DMS79 treated with DMSO at 0.1 percent for 48 hours (cell line): ENCODE measurements around the gene LIMK2.
"Not testable (repeated sequence)": the region's sequence is repeated elsewhere in the genome, so short reads cannot be mapped to it uniquely, and the experiment has no call there.

Experiments used
- DNase-seq: peaks from one replicate; lab custom pipeline; 2025; lab: John Stamatoyannopoulos, UW

Gene LIMK2

DNA sequence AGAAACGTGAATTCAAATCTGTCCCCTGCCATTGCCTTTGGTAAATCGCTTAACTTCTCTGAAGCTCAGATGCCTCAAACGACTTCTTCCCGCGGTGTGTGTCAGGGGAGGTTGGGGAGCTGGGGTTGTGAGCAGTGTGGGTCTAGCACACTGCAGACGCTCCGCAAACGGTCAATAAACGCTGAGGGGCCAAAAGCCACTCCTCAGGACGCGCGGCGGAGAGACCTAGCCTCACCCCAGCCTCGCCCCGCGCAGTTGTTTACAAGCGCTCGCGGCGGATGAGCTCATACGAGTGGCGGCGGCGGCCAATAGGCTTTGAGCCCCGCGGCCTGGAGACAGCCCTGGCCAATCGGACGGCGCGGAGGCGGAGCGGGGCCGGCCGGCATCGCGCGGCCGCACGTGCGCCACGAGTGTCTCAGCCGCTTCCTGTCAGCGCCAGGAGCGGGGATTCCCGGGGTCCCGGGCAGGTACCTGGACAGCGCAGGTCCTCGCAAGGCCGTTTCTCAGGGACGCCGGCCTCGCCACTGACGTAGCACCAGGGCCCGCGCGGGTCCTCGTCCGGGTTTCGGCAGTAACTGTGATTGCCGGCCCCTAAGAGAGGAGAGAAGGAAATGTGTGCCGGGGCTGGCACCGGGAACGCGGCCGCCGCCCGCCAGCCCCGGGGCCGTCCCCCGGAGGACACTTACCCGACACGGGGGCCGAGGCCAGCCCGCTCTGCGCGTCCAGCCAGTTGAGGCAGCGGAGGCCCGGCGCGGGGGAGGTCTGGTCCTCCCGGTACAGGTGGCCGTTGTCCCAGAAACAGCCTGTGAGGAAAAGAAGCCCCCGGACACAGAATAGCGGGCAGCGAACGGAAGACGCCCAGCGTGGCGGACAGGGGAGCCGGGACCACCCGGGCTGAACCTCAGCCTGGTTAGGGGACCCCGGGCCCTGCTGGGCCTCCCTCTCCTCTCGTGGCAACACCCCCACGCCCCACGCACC, 78.7 kb downstream of the LIMK2 start:
- peak; percentile 46 for DNase-seq

GRCh38 chr22:31291481-31292235, 79.6 kb downstream of the LIMK2 start:
- DNase-seq = no peak

GRCh38 chr22:31292236-31292989, 80.3 kb downstream of the LIMK2 start, which contains the start of gene PIK3IP1:
TSS of gene PIK3IP1 (minus strand) at chr22:31292488. CDS start at chr22:31292344, 144 bp downstream.
- DNase-seq = peak; percentile 46

- DNase-seq = no peak
Measured at GRCh38 chr22:31295360-31295759, 83.3 kb downstream of the LIMK2 start.

DNA sequence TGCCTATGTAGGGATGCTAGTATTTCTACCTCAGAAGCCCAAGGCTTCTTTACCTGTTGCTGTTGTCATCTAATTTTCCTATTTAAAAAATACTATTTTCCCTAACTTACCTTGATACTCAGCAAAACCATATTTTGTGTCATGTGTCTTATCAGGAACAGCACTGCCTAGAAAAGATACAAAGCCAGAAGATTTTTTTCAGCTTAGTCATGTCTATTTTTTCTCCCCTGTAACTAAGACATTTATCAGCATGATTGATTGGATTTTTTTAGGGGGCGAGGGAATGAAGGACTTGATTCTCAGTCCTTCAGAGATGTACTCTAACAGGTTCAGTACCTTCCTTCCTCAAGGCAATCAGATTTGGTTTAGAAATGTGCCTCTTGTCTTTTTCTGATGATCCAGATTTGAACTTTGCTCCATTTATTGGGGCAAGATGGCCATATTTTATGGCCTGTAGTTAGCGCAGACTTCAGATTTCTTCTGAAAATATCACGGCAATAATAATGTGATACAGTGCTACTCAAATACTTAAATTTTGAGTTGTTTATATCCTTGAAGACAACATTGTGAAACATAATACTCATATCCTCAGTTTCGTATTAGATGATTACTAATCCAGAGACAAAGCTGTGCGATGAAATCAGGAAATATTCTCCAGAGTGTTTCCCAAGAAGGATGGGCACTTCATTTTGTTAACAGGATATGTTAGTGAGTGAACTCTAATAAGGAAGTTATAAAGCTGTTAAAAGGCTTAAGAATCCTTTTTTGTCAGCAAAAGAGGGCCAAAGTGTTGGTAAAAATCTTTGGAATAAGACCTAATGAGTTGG, 83.9 kb downstream of the LIMK2 start:
- DNase-seq = no peak

DNA sequence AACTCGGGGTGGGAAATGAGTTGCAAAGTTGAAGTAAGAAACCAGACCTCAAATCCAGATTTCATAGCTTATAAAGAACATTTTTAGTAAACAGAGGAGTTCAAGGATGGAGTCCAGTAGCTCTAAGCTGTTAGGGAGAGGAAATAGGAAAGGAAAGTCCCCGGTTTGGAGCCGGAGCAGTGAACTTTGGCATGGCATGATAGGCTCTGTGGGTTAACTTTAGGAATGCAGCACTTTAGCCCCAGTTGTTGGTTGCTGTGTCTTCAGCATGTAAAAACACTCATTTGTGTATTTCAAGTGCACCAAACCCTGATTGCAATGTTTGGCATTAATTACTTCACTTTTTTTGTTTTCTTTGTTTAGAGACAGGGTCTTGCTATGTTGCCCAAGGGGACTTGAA, 88.8 kb downstream of the LIMK2 start:
- no peak for DNase-seq

GRCh38 chr22:31302006-31302405, 89.9 kb downstream of the LIMK2 start:
- DNase-seq = peak; percentile 72

DNA sequence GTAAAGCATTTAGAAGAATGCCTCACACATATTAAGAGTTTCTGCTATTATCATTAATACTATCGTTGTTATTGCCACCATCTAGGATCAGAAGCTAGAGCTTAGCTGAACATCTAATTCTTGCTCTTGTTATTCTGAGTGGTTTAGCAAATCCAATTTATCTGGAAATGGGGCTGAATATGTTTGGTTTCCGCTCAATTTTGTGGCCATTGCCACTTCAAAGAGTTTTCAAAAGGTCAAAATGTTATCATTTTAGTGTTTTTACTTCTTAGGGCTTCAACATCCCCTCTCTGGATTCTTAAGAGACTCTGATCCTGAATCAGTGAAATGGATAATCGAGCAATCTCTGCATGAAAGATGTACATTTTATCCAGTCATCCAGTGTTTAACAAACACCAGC, 90.4 kb downstream of the LIMK2 start:
- DNase-seq = no peak

GRCh38 chr22:31305194-31305593, 93.1 kb downstream of the LIMK2 start:
- DNase-seq = no peak

DNA sequence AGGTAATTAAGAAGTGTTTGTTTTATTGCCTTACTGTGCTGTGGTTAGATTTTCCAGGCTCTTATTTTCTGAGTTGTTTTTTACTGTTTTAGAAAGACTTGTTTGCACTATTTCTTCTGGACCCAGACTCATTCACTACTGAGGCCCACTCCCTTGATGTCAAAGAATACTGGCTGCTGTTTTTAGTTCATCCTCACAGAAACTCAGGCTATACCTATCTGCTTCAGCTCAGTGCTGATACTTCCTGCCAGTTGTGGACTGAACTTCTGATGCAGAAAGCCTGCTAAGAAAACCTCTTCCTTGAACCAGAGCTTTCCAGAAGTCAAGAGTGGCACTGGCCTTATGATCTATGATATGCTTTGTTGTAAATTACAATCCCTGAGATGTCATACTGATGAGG, 96.1 kb downstream of the LIMK2 start:
- no peak for DNase-seq

DNA sequence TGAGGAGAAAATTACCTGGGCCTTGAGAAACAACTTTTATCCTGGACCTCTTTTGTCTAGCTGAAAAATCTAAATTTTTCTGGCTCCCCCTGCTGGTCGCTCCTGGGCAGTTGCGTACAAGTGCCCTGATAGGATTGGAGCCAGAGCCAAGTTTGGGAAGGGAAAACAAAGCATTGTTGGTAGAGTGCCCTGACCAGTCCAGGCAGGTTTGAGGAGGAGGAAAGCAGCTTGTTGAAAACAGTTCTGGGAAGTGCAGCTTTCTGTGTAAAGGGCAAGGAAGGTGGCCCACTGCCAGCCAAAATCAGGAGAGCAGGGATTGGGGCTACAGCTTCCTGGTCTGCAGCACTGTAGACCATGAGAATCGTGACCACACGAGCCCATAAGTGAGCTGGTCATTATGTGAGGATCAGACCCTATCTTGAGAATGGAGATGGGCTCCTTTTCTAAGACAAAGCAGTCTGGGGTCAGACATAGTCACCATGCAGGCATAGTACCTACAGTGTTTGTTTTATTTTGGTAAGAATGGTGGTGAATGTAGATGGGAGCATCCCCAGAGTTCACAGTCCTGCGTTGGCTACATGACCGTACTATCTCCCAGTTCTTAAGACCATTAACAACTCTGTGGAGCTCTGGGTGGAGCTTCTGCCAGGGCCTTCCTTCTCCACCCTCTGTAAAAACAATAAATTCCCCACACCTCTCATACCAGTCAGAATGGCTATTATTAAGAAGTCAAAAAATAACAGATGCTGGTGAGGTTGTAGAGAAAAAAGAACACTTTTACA, 101.5 kb downstream of the LIMK2 start:
- peak; percentile 81 for DNase-seq

DNA sequence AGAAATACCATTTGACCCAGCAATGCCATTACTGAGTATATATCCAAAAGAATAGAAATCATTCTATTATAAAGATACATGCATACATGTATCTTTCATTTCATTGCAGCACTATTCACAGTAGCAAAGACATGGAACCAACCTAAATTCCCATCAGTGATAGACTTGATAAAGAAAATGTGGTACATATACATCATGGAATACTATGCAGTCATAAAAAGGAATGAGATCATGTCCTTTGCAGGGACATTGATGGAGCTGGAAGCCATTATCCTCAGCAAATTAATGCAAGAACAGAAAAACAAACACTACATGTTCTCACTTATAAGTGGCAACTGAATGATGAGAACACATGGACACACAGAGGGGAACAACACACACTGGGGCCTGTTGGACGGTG, 102.1 kb downstream of the LIMK2 start:
- not testable (repeated sequence) for DNase-seq

GRCh38 chr22:31321421-31321820, 109.3 kb downstream of the LIMK2 start:
- DNase-seq = no peak

GRCh38 chr22:31323578-31324550, 111.8 kb downstream of the LIMK2 start:
- DNase-seq = no peak

GRCh38 chr22:31326877-31327276, 114.8 kb downstream of the LIMK2 start:
- no peak for DNase-seq

- no peak for DNase-seq
Measured at GRCh38 chr22:31327806-31328543, 115.9 kb downstream of the LIMK2 start.

DNA sequence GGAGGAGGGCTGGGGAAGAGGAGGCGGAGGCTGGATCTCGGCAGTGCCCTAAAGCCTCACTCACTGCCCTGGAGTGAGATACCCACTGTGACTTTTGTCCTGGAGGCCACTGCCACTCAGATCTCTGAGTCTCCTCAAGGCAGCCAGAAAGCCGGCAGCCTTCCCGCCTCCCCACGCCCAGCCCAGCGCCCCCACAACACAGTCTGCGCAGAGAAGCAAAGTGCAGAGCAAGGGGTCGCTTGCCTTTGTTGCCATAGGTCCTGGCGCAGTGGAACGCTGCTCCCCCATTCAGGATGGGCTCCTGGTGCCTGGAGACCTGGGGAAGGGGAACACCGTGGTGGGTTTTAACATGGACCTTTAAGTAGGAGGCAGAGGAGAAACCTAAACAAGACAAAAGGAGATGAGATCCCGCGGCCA, 116.5 kb downstream of the LIMK2 start:
- no peak for DNase-seq

DNA sequence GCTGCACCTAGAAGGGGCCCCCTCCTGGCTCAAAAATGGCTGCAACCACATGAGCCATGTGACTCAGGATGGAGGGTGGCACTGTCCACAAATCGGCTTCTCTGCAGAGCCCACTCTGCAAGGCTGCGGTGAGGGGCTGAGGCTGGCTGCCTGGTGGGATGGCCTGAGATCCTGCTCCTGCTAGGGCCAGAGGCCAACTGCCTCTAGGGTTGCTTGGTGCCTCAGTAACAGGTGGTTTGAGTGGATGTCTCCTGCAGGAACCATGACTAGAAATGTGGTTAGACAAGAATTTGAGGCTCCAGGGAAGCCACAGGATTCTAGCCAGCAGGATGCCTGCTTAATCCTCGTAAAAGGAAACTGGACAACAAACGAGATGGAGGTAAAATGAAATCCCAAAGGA, 116.9 kb downstream of the LIMK2 start:
- DNase-seq = no peak
